Measurements from ENCODE around the gene INPP5J. TPM values are rescaled to one million over a fixed set of nuclear protein-coding genes. Genes with fewer than 3 reads are reported as not detected.
A peak's percentile ranks its signal among the peaks of the same experiment; 100 is the strongest.

Gene INPP5J
- total RNA-seq, 4 donors from 2014 or later, result 0.22 to 2.4 (median 0.84) TPM

GRCh38 chr22:31142285-31142684 lies 19.5 kb downstream of the INPP5J start:
- Histone ChIP-seq H3K36me3 (peaks cover 0 to 1% (median 0%) of the 10 kb centered on the region in 3 donors), H3K9me3 (no peaks in the 10 kb centered on the region), H3K4me3 (no peak overlapping the region), H3K27me3 (peaks cover 0 to 14% (median 0%) of the 10 kb centered on the region in 4 donors), H3K4me1 (peaks cover 23 to 52% (median 23%) of the 10 kb centered on the region in 3 donors), H3K27ac (peak overlapping the region; percentile 23 to 74 (median 72))
- DNase-seq, result no peak
- intact Hi-C loops (cut with DNase I), result no loop called here
- 20 to 50% methylated on average over 1 to 2 of the region's 4 CpGs for WGBS, 2 donors
- peak in 1 of 4 donors; percentile 33 for TF ChIP-seq POLR2A (IDR thresholded peaks at IDR 0.05)
- TF ChIP-seq, protein P1, sequence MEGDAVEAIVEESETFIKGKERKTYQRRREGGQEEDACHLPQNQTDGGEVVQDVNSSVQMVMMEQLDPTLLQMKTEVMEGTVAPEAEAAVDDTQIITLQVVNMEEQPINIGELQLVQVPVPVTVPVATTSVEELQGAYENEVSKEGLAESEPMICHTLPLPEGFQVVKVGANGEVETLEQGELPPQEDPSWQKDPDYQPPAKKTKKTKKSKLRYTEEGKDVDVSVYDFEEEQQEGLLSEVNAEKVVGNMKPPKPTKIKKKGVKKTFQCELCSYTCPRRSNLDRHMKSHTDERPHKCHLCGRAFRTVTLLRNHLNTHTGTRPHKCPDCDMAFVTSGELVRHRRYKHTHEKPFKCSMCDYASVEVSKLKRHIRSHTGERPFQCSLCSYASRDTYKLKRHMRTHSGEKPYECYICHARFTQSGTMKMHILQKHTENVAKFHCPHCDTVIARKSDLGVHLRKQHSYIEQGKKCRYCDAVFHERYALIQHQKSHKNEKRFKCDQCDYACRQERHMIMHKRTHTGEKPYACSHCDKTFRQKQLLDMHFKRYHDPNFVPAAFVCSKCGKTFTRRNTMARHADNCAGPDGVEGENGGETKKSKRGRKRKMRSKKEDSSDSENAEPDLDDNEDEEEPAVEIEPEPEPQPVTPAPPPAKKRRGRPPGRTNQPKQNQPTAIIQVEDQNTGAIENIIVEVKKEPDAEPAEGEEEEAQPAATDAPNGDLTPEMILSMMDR (IDR thresholded peaks at IDR 0.05), result no peak

- Histone ChIP-seq H3K36me3 (no peaks in the 10 kb centered on the region), H3K27me3 (peaks cover 0 to 14% (median 0%) of the 10 kb centered on the region in 4 donors), H3K9me3 (no peaks in the 10 kb centered on the region), H3K4me1 (peaks cover 23 to 52% (median 23%) of the 10 kb centered on the region in 3 donors), H3K4me3 (no peak overlapping the region), H3K27ac (peak overlapping the region in 3 of 4 donors; percentile 70 to 74 (median 73))
- no peak for TF ChIP-seq POLR2A (IDR thresholded peaks at IDR 0.05)
- TF ChIP-seq, protein P1 (IDR thresholded peaks at IDR 0.05), result no peak
- intact Hi-C loops (cut with DNase I), result no loop called here
- 50 to 90% methylated on average over 1 to 2 of the region's 3 CpGs for WGBS, 2 donors
- no peak for DNase-seq
Measured at GRCh38 chr22:31143038-31143437, 20.3 kb downstream of the INPP5J start.

DNA sequence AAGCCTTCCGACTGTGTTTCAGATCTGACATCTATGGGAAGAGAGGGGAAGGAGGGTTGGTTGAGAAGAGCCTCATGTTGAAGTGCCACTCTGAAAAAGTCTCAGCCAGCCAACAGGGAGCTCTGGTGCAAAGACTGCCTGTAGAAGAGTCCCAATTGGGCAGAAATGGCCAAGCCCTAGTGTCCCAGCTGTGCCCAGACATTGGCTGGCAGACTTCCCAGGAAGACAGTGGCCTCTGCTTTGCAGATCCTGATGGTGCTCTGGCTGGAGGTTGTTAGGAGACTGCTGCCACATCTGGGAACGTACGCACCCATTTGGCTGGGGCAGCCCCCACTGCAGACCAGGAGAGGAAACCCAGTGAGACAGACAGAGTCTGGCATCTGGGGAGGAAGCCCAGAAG lies 20.8 kb downstream of the INPP5J start:
- no peak overlapping the region for H3K4me3 ChIP-seq
- H3K27me3 ChIP-seq, result peaks cover 0 to 14% (median 0%) of the 10 kb centered on the region in 4 donors
- intact Hi-C loops (cut with DNase I), result no loop called here
- no peak for TF ChIP-seq POLR2A (IDR thresholded peaks at IDR 0.05)
- TF ChIP-seq, protein P1 (IDR thresholded peaks at IDR 0.05), result no peak
- peak overlapping the region in 3 of 4 donors; percentile 70 to 74 (median 73) for H3K27ac ChIP-seq
- no peaks in the 10 kb centered on the region for H3K36me3 ChIP-seq
- no peaks in the 10 kb centered on the region for H3K9me3 ChIP-seq
- H3K4me1 ChIP-seq, result peaks cover 23 to 54% (median 23%) of the 10 kb centered on the region in 3 donors
- DNase-seq, result no peak
- WGBS, 2 donors, result 77 to 79% methylated on average over 3 of the region's 3 CpGs

GRCh38 chr22:31144223-31144622 lies 21.5 kb downstream of the INPP5J start:
- no peaks in the 10 kb centered on the region for H3K36me3 ChIP-seq
- no peak for DNase-seq
- no peak overlapping the region for H3K4me3 ChIP-seq
- intact Hi-C loops (cut with DNase I), result no loop called here
- H3K27me3 ChIP-seq, result peaks cover 0 to 9% (median 0%) of the 10 kb centered on the region in 4 donors
- H3K9me3 ChIP-seq, result no peaks in the 10 kb centered on the region
- peaks cover 27 to 56% (median 29%) of the 10 kb centered on the region in 3 donors for H3K4me1 ChIP-seq
- TF ChIP-seq, protein P1 (IDR thresholded peaks at IDR 0.05), result no peak
- TF ChIP-seq POLR2A (IDR thresholded peaks at IDR 0.05), result no peak
- H3K27ac ChIP-seq, result peak overlapping the region in 1 of 4 donors; percentile 74

DNA sequence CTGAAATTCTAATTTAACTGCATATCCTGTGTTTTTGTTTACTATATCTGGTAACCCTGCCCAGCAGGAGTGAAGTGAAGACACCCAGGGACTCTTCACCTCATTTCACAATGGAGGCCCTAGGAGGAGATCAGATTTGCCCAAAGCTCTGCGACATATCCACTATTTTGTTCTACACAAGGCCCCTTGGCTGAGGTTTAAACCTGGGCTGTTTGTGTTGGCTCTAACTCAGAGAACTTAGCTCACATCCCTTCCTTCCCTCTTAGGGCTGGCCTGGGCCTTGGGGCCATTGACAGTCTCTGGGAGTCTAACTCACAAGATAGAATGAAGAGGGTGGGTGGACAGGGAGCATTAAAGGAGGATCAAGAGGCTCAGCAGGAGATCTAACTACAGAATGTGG lies 25.7 kb downstream of the INPP5J start:
- intact Hi-C loops (cut with DNase I), result no loop called here
- Histone ChIP-seq H3K4me3 (no peak overlapping the region), H3K9me3 (no peaks in the 10 kb centered on the region), H3K4me1 (peaks cover 4 to 14% (median 6%) of the 10 kb centered on the region in 3 donors), H3K27me3 (no peaks in the 10 kb centered on the region), H3K27ac (peak overlapping the region; percentile 10 to 80 (median 66)), H3K36me3 (no peaks in the 10 kb centered on the region)
- WGBS, 2 donors, result 100% methylated on average over 1 of the region's 1 CpG; no CpG with 5 or more reads in 1 of the 2 donors
- no peak for TF ChIP-seq POLR2A (IDR thresholded peaks at IDR 0.05)
- TF ChIP-seq, protein P1 (IDR thresholded peaks at IDR 0.05), result no peak
- no peak for DNase-seq

Data from esophagus squamous epithelium (tissue), 5 donors.